GM23338 (cell line): Measurements from ENCODE around the gene SCFD2. TPM values are rescaled to one million over a fixed set of nuclear protein-coding genes. Genes with fewer than 3 reads are reported as not detected.
A peak's percentile ranks its signal among the peaks of the same experiment; 100 is the strongest.

Experiments
- ATAC-seq: fragments of 200-7000 bp; cut with Tn5 transposase; 3 replicates; pipeline ENCODE4 v1.9.1; 2020
- DNase-seq: peaks from one replicate; pipeline ENCODE4 v3.0.0-alpha.2; 2015; ENCODE audit warnings: low spot score
- H2AFZ ChIP-seq: fragments of 200-600 bp; sonication (generic); 2 replicates; pipeline ENCODE4 v1.8.0; 2016; ENCODE audit warnings: antibody characterized with exemption, mild to moderate bottlenecking, moderate library complexity
- H3F3A ChIP-seq: fragments of 200-600 bp; sonication (generic); replicated peaks from 2 replicates; pipeline ENCODE4 v1.8.0; 2017; ENCODE audit warnings: antibody characterized with exemption, mixed run types, low read depth
- H3K27ac ChIP-seq: fragments of 200-600 bp; sonication (generic); 2 replicates; pipeline ENCODE4 v1.6.1; 2016; ENCODE audit warnings: low read depth
- H3K27me3 ChIP-seq: fragments of 200-600 bp; sonication (generic); 2 replicates; pipeline ENCODE4 v1.8.0; 2016; ENCODE audit warnings: mild to moderate bottlenecking, mixed run types, moderate library complexity; ENCODE audit not compliant: insufficient read depth
- H3K36me3 ChIP-seq: fragments of 200-600 bp; sonication (generic); 2 replicates; pipeline ENCODE4 v1.8.0; 2016; ENCODE audit warnings: mild to moderate bottlenecking; ENCODE audit not compliant: insufficient read depth
- H3K4me1 ChIP-seq: fragments of 200-600 bp; sonication (generic); 2 replicates; pipeline ENCODE4 v1.8.0; 2016; ENCODE audit warnings: mild to moderate bottlenecking, moderate library complexity; ENCODE audit not compliant: insufficient read depth
- H3K4me2 ChIP-seq: fragments of 200-600 bp; sonication (generic); 2 replicates; pipeline ENCODE4 v1.7.1; 2017; ENCODE audit warnings: mixed run types
- H3K4me3 ChIP-seq: fragments of 200-600 bp; sonication (generic); 2 replicates; pipeline ENCODE4 v1.6.1; 2016; ENCODE audit warnings: mixed run types
- H3K79me2 ChIP-seq: fragments of 200-600 bp; sonication (generic); replicated peaks from 2 replicates; pipeline ENCODE4 v1.8.0; 2017; ENCODE audit warnings: mild to moderate bottlenecking; ENCODE audit not compliant: insufficient read depth
- H3K9me2 ChIP-seq: fragments of 200-600 bp; sonication (generic); 2 replicates; pipeline ENCODE4 v1.8.0; 2017; ENCODE audit not compliant: insufficient read depth
- H4K20me1 ChIP-seq: fragments of 200-600 bp; sonication (generic); replicated peaks from 2 replicates; pipeline ENCODE4 v1.8.0; 2017; ENCODE audit warnings: mild to moderate bottlenecking; ENCODE audit not compliant: insufficient read depth
- H3K27ac Mint-ChIP-seq: 2 replicates; pipeline ENCODE4 v1.8.0; 2020; ENCODE audit warnings: inconsistent platforms, mild to moderate bottlenecking, moderate library complexity, mixed read lengths
- H3K27me3 Mint-ChIP-seq: 3 replicates; pipeline ENCODE4 v1.8.0; 2022; ENCODE audit warnings: low read depth, mild to moderate bottlenecking, moderate library complexity, mixed read lengths, inconsistent platforms; ENCODE audit not compliant: insufficient read depth, poor library complexity
- H3K36me3 Mint-ChIP-seq: 3 replicates; pipeline ENCODE4 v1.8.0; 2021; ENCODE audit warnings: low read depth, mild to moderate bottlenecking, inconsistent platforms, moderate library complexity, mixed read lengths
- H3K4me1 Mint-ChIP-seq: 3 replicates; pipeline ENCODE4 v1.8.0; 2020; ENCODE audit warnings: mild to moderate bottlenecking, inconsistent platforms, mixed read lengths
- H3K4me3 Mint-ChIP-seq: 3 replicates; pipeline ENCODE4 v1.8.0; 2021; ENCODE audit warnings: moderate library complexity, mild to moderate bottlenecking, inconsistent platforms, mixed read lengths
- H3K9me3 Mint-ChIP-seq: 3 replicates; pipeline ENCODE4 v1.8.0; 2020; ENCODE audit warnings: moderate library complexity, mild to moderate bottlenecking, inconsistent platforms, mixed read lengths
- CREB1 ChIP-seq: fragments of 250-450 bp; sonication (Bioruptor Pico); IDR thresholded peaks from 2 replicates; pipeline ENCODE4 v1.5.0; 2020; ENCODE audit warnings: low read depth, mild to moderate bottlenecking, moderate library complexity
- ETS1 ChIP-seq: IDR thresholded peaks from 2 replicates; pipeline ENCODE4 v1.6.1; 2016; ENCODE audit warnings: antibody characterized with exemption
- POLR2AphosphoS5 ChIP-seq: IDR thresholded peaks from 2 replicates; pipeline ENCODE4 v1.6.1; 2016; ENCODE audit warnings: antibody characterized with exemption, low read depth
- ZNF462 ChIP-seq: fragments of 250-450 bp; sonication (Bioruptor Pico); IDR thresholded peaks from 2 replicates; pipeline ENCODE4 v1.5.0; 2020; ENCODE audit warnings: mild to moderate bottlenecking, moderate library complexity
- polyA plus RNA-seq: library from polyadenylated mRNA; unstranded; fragments of >200 nt; fragmentation: Nextera tagmentation; extraction: Ambion mirVana; gene quantifications from 2 replicates; pipeline ENCODE4 v1.2.1, GENCODE V29; 2016
- total RNA-seq: library from RNA; depleted of rRNA; stranded (reverse); fragments of >200 nt; shearing (Covaris generic); gene quantifications from 2 replicates; pipeline ENCODE4 v1.2.3, GENCODE V29; 2014

Gene SCFD2
- total and polyA plus RNA-seq, 2 experiments from 2014 or later: 5.7 to 17.5 TPM

- TF ChIP-seq ZNF462 (CRISPR knock-in tag): no peak
- no peak for TF ChIP-seq CREB1
These were observed 503.2 kb downstream of the SCFD2 start (continued) for GRCh38 chr4:52862639-52863161.

GRCh38 chr4:52861879-52862616 lies 503.8 kb downstream of the SCFD2 start, which contains the start of gene RASL11B:
RASL11B (plus strand) TSS chr4:52862317; CDS start chr4:52862508, 191 bp downstream.
- ATAC-seq (peak; percentile 88), DNase-seq (peak; percentile 92)
- H3K79me2 ChIP-seq: peaks cover 35% of the 10 kb centered on the region
- peaks cover 49% of the 10 kb centered on the region for H3F3A ChIP-seq
- peaks cover 36% of the 10 kb centered on the region for H3K36me3 ChIP-seq
- peaks cover 3% of the 10 kb centered on the region; the same call in 1 of the 2 replicates for H3K9me2 ChIP-seq
- peaks cover 60% of the 10 kb centered on the region for H3K4me1 Mint-ChIP-seq
- H3K27ac ChIP-seq: peak within 1 kb of the TSS; percentile 81
- H3K4me2 ChIP-seq: peak within 1 kb of the TSS; percentile 98
- H3K27ac Mint-ChIP-seq: peak within 1 kb of the TSS; percentile 62
- peak within 1 kb of the TSS; percentile 91 for H3K4me3 Mint-ChIP-seq
- peak within 1 kb of the TSS; percentile 98 for H3K4me3 ChIP-seq
- H4K20me1 ChIP-seq: peaks cover 27% of the 10 kb centered on the region
- peaks cover 64% of the 10 kb centered on the region for H3K36me3 Mint-ChIP-seq
- no peak for TF ChIP-seq ZNF462 (CRISPR knock-in tag)
- peak; percentile 92 for TF ChIP-seq POLR2AphosphoS5
- TF ChIP-seq ETS1: 0 out of 2 replicates have a peak, but pooled peaks have one; percentile 43
- no peak within 1 kb of the TSS for H2AFZ ChIP-seq
- peaks cover 49% of the 10 kb centered on the region for H3K4me1 ChIP-seq
- H3K9me3 Mint-ChIP-seq: peaks cover 21% of the 10 kb centered on the region
- no peaks in the 10 kb centered on the region for H3K27me3 ChIP-seq
- H3K27me3 Mint-ChIP-seq: peaks cover 13% of the 10 kb centered on the region
